Skeletal muscle tissue (tissue), 4 donors: ENCODE data around the gene IMMT. TPM values are rescaled to one million over a fixed set of nuclear protein-coding genes. Genes with fewer than 3 reads are reported as not detected.
"Not testable (repeated sequence)": the region's sequence is repeated elsewhere in the genome, so short reads cannot be mapped to it uniquely, and the experiment has no call there.

Source experiments
- H3K27ac ChIP-seq: one replicate; pipeline ENCODE4 v1.7.0; 2013; ENCODE audit warnings: mild to moderate bottlenecking, low read depth, low read length, inconsistent platforms
- H3K27me3 ChIP-seq, 3 donors: one replicate each; pipeline ENCODE4 v1.7.0; 2013; ENCODE audit warnings: low read length in 3 of 3; ENCODE audit not compliant: control insufficient read depth in 3 of 3, insufficient read depth in 3 of 3
- H3K36me3 ChIP-seq, 3 donors: one replicate each; pipeline ENCODE4 v1.7.0; 2013; ENCODE audit warnings: low read length in 3 of 3; ENCODE audit not compliant: control insufficient read depth in 3 of 3, insufficient read depth in 3 of 3
- H3K4me1 ChIP-seq, 3 donors: one replicate each; pipeline ENCODE4 v1.7.0; 2013; ENCODE audit warnings: low read length in 3 of 3, mild to moderate bottlenecking in 3 of 3; ENCODE audit not compliant: control insufficient read depth in 3 of 3, insufficient read depth in 3 of 3
- H3K4me3 ChIP-seq, 3 donors: one replicate each; pipeline ENCODE4 v1.7.0; 2013; ENCODE audit warnings: low read length in 3 of 3
- H3K9ac ChIP-seq, 3 donors: one replicate each; pipeline ENCODE4 v1.7.0; 2013; ENCODE audit warnings: low read length in 3 of 3, mild to moderate bottlenecking in 3 of 3, moderate library complexity in 2 of 3, low read depth in 1 of 3
- H3K9me3 ChIP-seq, 3 donors: one replicate each; pipeline ENCODE4 v1.7.0; 2013; ENCODE audit warnings: low read length in 3 of 3; ENCODE audit not compliant: control insufficient read depth in 3 of 3
- total RNA-seq: library from RNA; depleted of rRNA; stranded (reverse); fragments of >200 nt; gene quantifications from one replicate; pipeline ENCODE4 v1.2.3, GENCODE V29; 2014
- donor health status: Osteomylitis.

The IMMT gene
- total RNA-seq, 1 donor from 2014 or later, result 43.8 TPM

- Histone ChIP-seq H3K4me3 (no peak overlapping the region), H3K27ac (peak overlapping the region; percentile 55), H3K36me3 (peaks cover 8 to 16% (median 12%) of the 10 kb centered on the region in 3 donors), H3K27me3 (no peaks in the 10 kb centered on the region), H3K9me3 (no peaks in the 10 kb centered on the region), H3K9ac (peak overlapping the region in 1 of 3 donors; percentile 8), H3K4me1 (peaks cover 8 to 27% (median 24%) of the 10 kb centered on the region in 3 donors)
Measured at GRCh38 chr2:86202336-86202692, 7.1 kb upstream of the IMMT start.

GRCh38 chr2:86201671-86202335, 6.5 kb upstream of the IMMT start:
- H3K27me3 ChIP-seq, result no peaks in the 10 kb centered on the region
- peaks cover 8 to 31% (median 24%) of the 10 kb centered on the region in 3 donors for H3K4me1 ChIP-seq
- no peak overlapping the region for H3K4me3 ChIP-seq
- H3K9ac ChIP-seq, result peak overlapping the region in 1 of 3 donors; percentile 33
- H3K9me3 ChIP-seq, result no peaks in the 10 kb centered on the region
- H3K27ac ChIP-seq, result peak overlapping the region; percentile 55
- peaks cover 5 to 12% (median 6%) of the 10 kb centered on the region in 3 donors for H3K36me3 ChIP-seq

- H3K9ac ChIP-seq, result peak overlapping the region in 2 of 3 donors; percentile 94 to 96
- not testable (repeated sequence) for H3K9me3 ChIP-seq, H3K27ac ChIP-seq, H3K36me3 ChIP-seq, H3K27me3 ChIP-seq
- peaks cover 13 to 36% (median 31%) of the 10 kb centered on the region in 3 donors for H3K4me1 ChIP-seq
- H3K4me3 ChIP-seq, result peak overlapping the region; percentile 85 to 99 (median 99)
Measured at GRCh38 chr2:86200564-86200963, 5.3 kb upstream of the IMMT start.

- H3K4me1 ChIP-seq, result peaks cover 13 to 36% (median 31%) of the 10 kb centered on the region in 3 donors
- peak overlapping the region; percentile 94 to 98 (median 96) for H3K9ac ChIP-seq
Measured at GRCh38 chr2:86199834-86200177, 4.5 kb upstream of the IMMT start.

GRCh38 chr2:86195808-86196387, 636 bp upstream of the IMMT start:
- peaks cover 0 to 2% (median 0%) of the 10 kb centered on the region in 3 donors for H3K36me3 ChIP-seq
- H3K9me3 ChIP-seq, result no peaks in the 10 kb centered on the region
- peaks cover 34 to 46% (median 35%) of the 10 kb centered on the region in 3 donors for H3K4me1 ChIP-seq
- peak overlapping the region; percentile 99 to 100 (median 99) for H3K9ac ChIP-seq
- peak overlapping the region; percentile 84 to 98 (median 95) for H3K4me3 ChIP-seq
- H3K27ac ChIP-seq, result peak overlapping the region; percentile 99
- no peaks in the 10 kb centered on the region for H3K27me3 ChIP-seq

More at GRCh38 chr2:86199834-86200177, 4.5 kb upstream of the IMMT start:
- H3K4me3 ChIP-seq, result peak overlapping the region; percentile 85 to 99 (median 99)
- H3K27me3 ChIP-seq, result no peaks in the 10 kb centered on the region
- peaks cover 0 to 2% (median 0%) of the 10 kb centered on the region in 3 donors for H3K36me3 ChIP-seq
- no peaks in the 10 kb centered on the region for H3K9me3 ChIP-seq
- H3K27ac ChIP-seq, result peak overlapping the region; percentile 78

GRCh38 chr2:86194751-86195054, 559 bp downstream of the IMMT start:
- H3K36me3 ChIP-seq, result peaks cover 0 to 2% (median 0%) of the 10 kb centered on the region in 3 donors
- peak overlapping the region; percentile 84 to 98 (median 95) for H3K4me3 ChIP-seq
- peaks cover 28 to 48% (median 39%) of the 10 kb centered on the region in 3 donors for H3K4me1 ChIP-seq
- H3K27ac ChIP-seq, result peak overlapping the region; percentile 99
- no peaks in the 10 kb centered on the region for H3K9me3 ChIP-seq
- H3K9ac ChIP-seq, result peak overlapping the region; percentile 50 to 100 (median 75)
- H3K27me3 ChIP-seq, result no peaks in the 10 kb centered on the region

GRCh38 chr2:86193901-86194567, 1.2 kb downstream of the IMMT start:
- Histone ChIP-seq H3K27me3 (no peaks in the 10 kb centered on the region), H3K36me3 (peaks cover 0 to 2% (median 0%) of the 10 kb centered on the region in 3 donors), H3K4me3 (peak overlapping the region; percentile 84 to 98 (median 95)), H3K9ac (peak overlapping the region; percentile 50 to 100 (median 75)), H3K27ac (peak overlapping the region; percentile 99), H3K9me3 (no peaks in the 10 kb centered on the region), H3K4me1 (peaks cover 30 to 44% (median 39%) of the 10 kb centered on the region in 3 donors)

GRCh38 chr2:86189782-86190416, 5.4 kb downstream of the IMMT start:
- no peak overlapping the region for H3K27ac ChIP-seq

GRCh38 chr2:86186431-86186830, 8.8 kb downstream of the IMMT start:
- H3K36me3 ChIP-seq, result no peaks in the 10 kb centered on the region
- H3K27ac ChIP-seq, result no peak overlapping the region
- no peak overlapping the region for H3K4me3 ChIP-seq
- no peaks in the 10 kb centered on the region for H3K27me3 ChIP-seq
- no peaks in the 10 kb centered on the region for H3K9me3 ChIP-seq
- H3K4me1 ChIP-seq, result peaks cover 19 to 33% (median 29%) of the 10 kb centered on the region in 3 donors
- H3K9ac ChIP-seq, result no peak overlapping the region

More at GRCh38 chr2:86189782-86190416, 5.4 kb downstream of the IMMT start:
- H3K36me3 ChIP-seq, result no peaks in the 10 kb centered on the region
- H3K27me3 ChIP-seq, result no peaks in the 10 kb centered on the region
- no peak overlapping the region for H3K4me3 ChIP-seq
- peaks cover 39 to 51% (median 43%) of the 10 kb centered on the region in 3 donors for H3K4me1 ChIP-seq
- H3K9me3 ChIP-seq, result no peaks in the 10 kb centered on the region
- no peak overlapping the region for H3K9ac ChIP-seq
